Heart right ventricle (tissue), 16 donors: ENCODE measurements around the gene ALOX5. TPM values are rescaled to one million over a fixed set of nuclear protein-coding genes. Genes with fewer than 3 reads are reported as not detected.

Experiments
- ATAC-seq, 8 donors: fragments of 200-7000 bp; cut with Tn5 transposase; one replicate each; pipeline ENCODE4 v1.9.1; 2020; ENCODE audit warnings: mild to moderate bottlenecking in 8 of 8, moderate library complexity in 8 of 8, moderate number of reproducible peaks in 1 of 8
- DNase-seq, 2 donors: peaks; one replicate each; pipeline ENCODE4 v3.0.0-alpha.2; 2020
- H3K27ac ChIP-seq, 10 donors: fragments of 200-600 bp; sonication (generic) in 2 of 10; one replicate each; pipeline versions ENCODE4 v1.5.0 to v1.8.0; 2020 to 2022; ENCODE audit warnings: mild to moderate bottlenecking in 3 of 10
- H3K27me3 ChIP-seq, 7 donors: fragments of 200-600 bp; one replicate each; pipeline ENCODE4 v1.8.0; 2021 to 2022; ENCODE audit warnings: mild to moderate bottlenecking in 2 of 7
- H3K36me3 ChIP-seq, 9 donors: fragments of 200-600 bp; sonication (generic) in 1 of 9; one replicate each; pipeline versions ENCODE4 v1.5.0 to v1.8.0; 2020 to 2022; ENCODE audit warnings: mild to moderate bottlenecking in 2 of 9
- H3K4me1 ChIP-seq, 9 donors: fragments of 200-600 bp; sonication (generic) in 1 of 9; one replicate each; pipeline versions ENCODE4 v1.5.0 to v1.8.0; 2020 to 2022; ENCODE audit warnings: mild to moderate bottlenecking in 4 of 9
- H3K4me3 ChIP-seq, 10 donors: fragments of 200-600 bp; sonication (generic) in 2 of 10; one replicate each; pipeline versions ENCODE4 v1.5.0 to v1.8.0; 2020 to 2022; ENCODE audit warnings: mild to moderate bottlenecking in 7 of 10, moderate library complexity in 2 of 10
- H3K9me3 ChIP-seq, 11 donors: fragments of 200-600 bp in 10 of 11; sonication (generic) in 2 of 11; one replicate each; pipeline versions ENCODE4 v1.5.0 to v1.8.0; 2013 to 2022; ENCODE audit warnings: mild to moderate bottlenecking in 2 of 11, control low read depth in 1 of 11, moderate library complexity in 1 of 11
- WGBS, 2 donors: extraction: QIAGEN DNeasy Blood & Tissue Kit; methylation state at CpG; one replicate each; pipeline ENCODE4 v1.1.7; 2013; ENCODE audit warnings: inconsistent platforms in 1 of 2; 5-methylcytosine and 5-hydroxymethylcytosine counted together
- intact Hi-C, 10 donors: fragments of 100-400 bp; cut with DNase I; formaldehyde crosslinking; loops; one replicate each; pipeline versions ENCODE4 v1.11.1 to v1.14.2; 2022
- polyA plus RNA-seq, 2 donors: library from polyadenylated mRNA; stranded (reverse); fragments of 200-250 nt; gene quantifications; one replicate each; pipeline ENCODE4 v1.2.3, GENCODE V29; 2013
- total RNA-seq, 10 donors: library from RNA; stranded (reverse); fragmentation: NEBNext Ultra II Directional in 3 of 10; extraction: Animal tissue kit (Norgen Biotek cat#: 25700) in 3 of 10; gene quantifications; one replicate each; pipeline versions ENCODE4 v1.2.1 to v1.2.4, GENCODE V29; 2021 to 2023
- TF ChIP-seq, protein P1 (sequence below), 9 donors: fragments of 200-600 bp; sonication (generic) in 2 of 9; IDR thresholded peaks; one replicate each; pipeline versions ENCODE4 v1.5.0 to v1.8.0; 2021 to 2022; ENCODE audit warnings: antibody characterized with exemption in 9 of 9, mild to moderate bottlenecking in 5 of 9, moderate library complexity in 1 of 9
- donor health status: Arrhythmogenic right ventricular cardiomyopathy.
- donor health status: ischemic (EF 13 %, LVEDD 7.1; RV severe dilation, severe dysfunction).
- donor health status: healthy with polysubstance abuse.
- donor health status: DM: no; HTN: yes; CAD: no.
- donor health status: DM: no; HTN: no; CAD: no.
- donor health status: ischemic (EF 25% LVEDD 6.9; RV normal size, moderate dysfunction).
- donor health status: ischemic (EF 25% LVEDD 5.7; RV mildly dilated, moderate dysfunction).
- donor health status: healthy.
- donor health status: DM: yes; HTN: yes; CAD: no.
- donor health status: Ischemic cardiomyopathy.
- donor health status: ischemic (EF 35%, LVEDD 5.7; RV mildly dilated, moderate dysfunction).
- donor health status: nonischemic (EF 11% LVEDD 7.7; RV severe dilation, severe dysfunction).
- donor health status: DM: yes; HTN: yes; CAD: no.
- donor health status: PGD.
- donor health status: ischemic (EF 29% LVEDD 5.4; RV normal size, mild dysfunction).
- donor health status: nonischemic (EF 23%, LVEDD 6.1; RV moderate dilation, normal function).

Gene ALOX5
- total and polyA plus RNA-seq, 12 donors, result 1.8 to 21.8 (median 4.4) TPM

DNA sequence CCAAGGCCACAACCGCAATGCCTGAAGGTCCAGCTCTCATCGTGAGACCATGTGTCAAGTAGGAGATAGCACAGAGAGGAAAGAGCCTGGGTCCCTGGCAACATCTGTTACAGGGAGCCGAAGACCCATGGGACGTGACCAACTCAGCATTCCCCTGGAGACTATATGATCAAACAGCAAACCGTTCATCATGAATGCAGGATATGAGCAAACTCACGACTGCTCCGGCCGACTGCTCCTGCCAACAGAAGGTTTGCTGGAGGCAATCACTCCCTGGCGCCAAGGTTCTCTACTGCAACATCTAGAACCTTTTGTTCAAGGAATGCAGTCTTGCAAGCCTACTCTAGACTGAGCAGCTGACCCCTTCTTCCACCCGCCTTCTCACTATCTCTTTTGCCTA, 114.3 kb downstream of the ALOX5 start:
- DNase-seq, result no peak
- H3K36me3 ChIP-seq, result peaks cover 0 to 30% (median 0%) of the 10 kb centered on the region in 9 donors
- TF ChIP-seq, protein P1, sequence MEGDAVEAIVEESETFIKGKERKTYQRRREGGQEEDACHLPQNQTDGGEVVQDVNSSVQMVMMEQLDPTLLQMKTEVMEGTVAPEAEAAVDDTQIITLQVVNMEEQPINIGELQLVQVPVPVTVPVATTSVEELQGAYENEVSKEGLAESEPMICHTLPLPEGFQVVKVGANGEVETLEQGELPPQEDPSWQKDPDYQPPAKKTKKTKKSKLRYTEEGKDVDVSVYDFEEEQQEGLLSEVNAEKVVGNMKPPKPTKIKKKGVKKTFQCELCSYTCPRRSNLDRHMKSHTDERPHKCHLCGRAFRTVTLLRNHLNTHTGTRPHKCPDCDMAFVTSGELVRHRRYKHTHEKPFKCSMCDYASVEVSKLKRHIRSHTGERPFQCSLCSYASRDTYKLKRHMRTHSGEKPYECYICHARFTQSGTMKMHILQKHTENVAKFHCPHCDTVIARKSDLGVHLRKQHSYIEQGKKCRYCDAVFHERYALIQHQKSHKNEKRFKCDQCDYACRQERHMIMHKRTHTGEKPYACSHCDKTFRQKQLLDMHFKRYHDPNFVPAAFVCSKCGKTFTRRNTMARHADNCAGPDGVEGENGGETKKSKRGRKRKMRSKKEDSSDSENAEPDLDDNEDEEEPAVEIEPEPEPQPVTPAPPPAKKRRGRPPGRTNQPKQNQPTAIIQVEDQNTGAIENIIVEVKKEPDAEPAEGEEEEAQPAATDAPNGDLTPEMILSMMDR (IDR thresholded peaks at IDR 0.05), result no peak
- no peaks in the 10 kb centered on the region for H3K27me3 ChIP-seq
- H3K4me1 ChIP-seq, result no peaks in the 10 kb centered on the region
- WGBS, 2 donors, result 94 to 95% methylated on average over 10 of the region's 10 CpGs
- ATAC-seq, result no peak
- peaks cover 0 to 10% (median 0%) of the 10 kb centered on the region in 11 donors for H3K9me3 ChIP-seq
- intact Hi-C loops, result no loop called here
- H3K27ac ChIP-seq, result no peak overlapping the region
- no peak overlapping the region for H3K4me3 ChIP-seq

DNA sequence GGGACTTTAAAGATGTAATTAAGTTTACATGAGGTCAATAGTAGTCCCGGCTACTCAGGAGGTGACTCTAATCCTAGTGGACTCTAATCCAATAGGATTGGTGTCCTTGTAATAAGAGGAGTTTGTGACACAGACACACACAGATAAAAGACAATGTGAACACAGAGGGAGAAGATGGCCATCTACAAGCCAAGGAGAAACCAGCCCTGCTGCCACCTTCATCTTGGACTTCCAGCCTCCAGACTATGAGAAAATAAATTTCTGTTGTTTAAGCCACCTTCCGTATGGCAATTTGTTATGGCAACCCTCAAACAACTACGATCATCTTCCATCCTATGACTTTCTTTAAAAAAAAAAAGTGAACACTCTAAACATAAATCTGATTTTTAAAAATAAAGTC, 116.3 kb downstream of the ALOX5 start:
- H3K9me3 ChIP-seq, result peaks cover 0 to 18% (median 4%) of the 10 kb centered on the region in 11 donors
- no peaks in the 10 kb centered on the region for H3K4me1 ChIP-seq
- DNase-seq (no peak), ATAC-seq (no peak)
- intact Hi-C loops, result no loop called here
- H3K27ac ChIP-seq, result no peak overlapping the region
- no peaks in the 10 kb centered on the region for H3K27me3 ChIP-seq
- TF ChIP-seq, protein P1 (IDR thresholded peaks at IDR 0.05), result no peak
- H3K36me3 ChIP-seq, result peaks cover 0 to 19% (median 0%) of the 10 kb centered on the region in 9 donors
- no peak overlapping the region for H3K4me3 ChIP-seq
- 95 to 97% methylated on average over 3 of the region's 3 CpGs for WGBS, 2 donors

DNA sequence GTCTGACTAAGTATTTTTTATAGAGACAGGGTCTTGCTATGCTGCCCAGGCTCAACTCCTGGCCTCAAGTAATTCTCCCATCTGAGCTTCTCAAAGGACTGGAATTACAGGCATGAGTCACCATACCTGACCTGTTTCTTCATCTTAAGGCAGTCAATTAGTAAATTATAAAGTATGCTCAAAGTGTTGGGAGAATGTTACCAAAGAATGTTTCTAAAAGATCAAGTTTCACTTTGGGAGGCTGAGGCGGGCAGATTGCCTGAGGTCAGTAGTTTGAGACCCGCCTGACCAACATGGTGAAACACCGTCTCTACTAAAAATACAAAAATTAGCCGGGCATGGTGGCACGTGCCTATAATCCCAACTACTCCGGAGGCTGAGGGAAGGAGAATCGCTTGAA, 117.0 kb downstream of the ALOX5 start:
- intact Hi-C loops, result no loop called here
- H3K4me3 ChIP-seq, result no peak overlapping the region
- no peak for ATAC-seq

More for the DNA sequence above, 117.0 kb downstream of the ALOX5 start:
- 86 to 93% methylated on average over 7 of the region's 7 CpGs for WGBS, 2 donors
- Histone ChIP-seq H3K4me1 (no peaks in the 10 kb centered on the region), H3K27me3 (no peaks in the 10 kb centered on the region), H3K9me3 (peaks cover 0 to 26% (median 11%) of the 10 kb centered on the region in 11 donors), H3K36me3 (peaks cover 0 to 19% (median 0%) of the 10 kb centered on the region in 9 donors), H3K27ac (no peak overlapping the region)
- TF ChIP-seq, protein P1 (IDR thresholded peaks at IDR 0.05), result no peak
- DNase-seq, result no peak

Other genes starting within 250 kb of the ALOX5 start
- under 1 TPM in 1 of 10 donors, not detected in 9; 0.12 TPM for gene OR13A1, start 58.6 kb upstream of the ALOX5 start, total RNA-seq
- under 1 TPM in 1 of 2 donors, not detected in 1; 0.04 TPM for gene OR13A1, start 58.6 kb upstream of the ALOX5 start, polyA plus RNA-seq